Activated CD4-positive, alpha-beta T cell treated with anti-CD3 and anti-CD28 coated beads, Interleukin-2, amount 10 ng/mL, durations not matched to agents 7 days and 5 days (primary cell): ENCODE measurements around the gene PUS7L. TPM values are rescaled to one million over a fixed set of nuclear protein-coding genes. Genes with fewer than 3 reads are reported as not detected.
"Not testable (repeated sequence)": the region's sequence is repeated elsewhere in the genome, so short reads cannot be mapped to it uniquely, and the experiment has no call there.

Experiments
- CTCF ChIA-PET: fragments of 350-600 bp; sonication (Branson Sonifier 250); formaldehyde crosslinking; loops from one replicate; lab custom pipeline; 2021; ENCODE audit warnings: antibody characterized with exemption; lab: Charles Lee
- POLR2A ChIA-PET: fragments of 350-600 bp; sonication (Branson Sonifier 250); formaldehyde crosslinking; loops from one replicate; lab custom pipeline; 2021; ENCODE audit warnings: antibody characterized with exemption; lab: Charles Lee
- DNase-seq: peaks from one replicate; pipeline ENCODE4 v3.0.0-alpha.2; 2020
- H3K27ac Mint-ChIP-seq: one replicate; pipeline ENCODE4 v1.8.0; 2021; ENCODE audit warnings: mild to moderate bottlenecking, moderate library complexity, mixed read lengths
- H3K27me3 Mint-ChIP-seq: one replicate; pipeline ENCODE4 v1.8.0; 2021; ENCODE audit warnings: mixed read lengths
- H3K36me3 Mint-ChIP-seq: one replicate; pipeline ENCODE4 v1.8.0; 2021; ENCODE audit warnings: low read depth, mixed read lengths
- H3K4me1 Mint-ChIP-seq: one replicate; pipeline ENCODE4 v1.8.0; 2021; ENCODE audit warnings: mixed read lengths
- H3K4me3 Mint-ChIP-seq: one replicate; pipeline ENCODE4 v1.8.0; 2021; ENCODE audit warnings: mild to moderate bottlenecking, moderate library complexity, mixed read lengths
- H3K9me3 Mint-ChIP-seq: one replicate; pipeline ENCODE4 v1.8.0; 2021; ENCODE audit warnings: mixed read lengths
- total RNA-seq, 2 experiments: library from RNA; stranded (reverse); gene quantifications; one replicate each; pipeline ENCODE4 v1.2.3, GENCODE V29; 2021

Gene PUS7L
- total RNA-seq, 2 experiments from 2014 or later, result 17.4 to 22.4 TPM

DNA sequence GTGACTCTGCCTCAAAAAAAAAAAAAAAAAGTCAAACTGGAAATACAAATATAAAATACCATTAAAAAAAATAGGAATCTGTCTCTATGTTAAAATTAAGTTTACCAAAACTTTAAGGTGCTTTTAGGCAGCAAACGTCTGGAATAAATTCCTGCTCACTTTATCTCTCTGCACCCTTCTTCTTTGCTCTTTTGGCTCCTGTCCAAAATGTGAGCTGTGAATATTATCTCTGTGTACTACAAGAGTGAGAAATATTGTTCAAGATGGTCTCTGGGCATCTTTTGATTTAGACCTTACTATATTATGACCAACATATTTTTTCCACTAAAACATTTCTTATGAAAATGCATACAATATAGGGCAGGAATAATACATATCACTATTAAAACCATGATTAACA, 63.7 kb downstream of the PUS7L start:
- H3K27ac Mint-ChIP-seq, result no peak overlapping the region
- DNase-seq, result no peak
- no peaks in the 10 kb centered on the region for H3K36me3 Mint-ChIP-seq
- no peaks in the 10 kb centered on the region for H3K9me3 Mint-ChIP-seq
- H3K4me3 Mint-ChIP-seq, result no peak overlapping the region
- H3K27me3 Mint-ChIP-seq, result peaks cover 13% of the 10 kb centered on the region
- CTCF ChIA-PET, result no interaction called here
- POLR2A ChIA-PET, result no interaction called here
- H3K4me1 Mint-ChIP-seq, result no peaks in the 10 kb centered on the region

DNA sequence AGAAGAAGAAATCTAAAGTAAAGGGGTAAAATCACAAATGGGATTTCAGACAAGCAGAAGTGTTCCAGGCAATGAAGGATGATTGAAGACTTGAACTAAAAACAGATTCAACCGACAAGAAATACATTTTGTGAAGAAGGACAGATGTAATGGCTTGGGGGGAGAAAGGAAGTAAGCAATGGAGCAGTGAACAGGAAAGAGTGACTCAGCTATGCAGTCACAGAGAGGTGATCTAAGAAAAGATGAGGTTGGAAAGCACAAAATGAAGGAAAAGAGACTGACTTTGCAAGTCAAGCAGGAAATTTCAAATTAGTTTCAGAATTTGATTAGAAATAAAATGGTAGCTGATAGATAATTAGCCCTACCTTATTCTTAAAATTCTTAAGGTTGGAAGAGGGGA, 66.5 kb downstream of the PUS7L start:
- H3K27ac Mint-ChIP-seq, result no peak overlapping the region
- no peaks in the 10 kb centered on the region for H3K4me1 Mint-ChIP-seq
- H3K4me3 Mint-ChIP-seq, result no peak overlapping the region
- H3K27me3 Mint-ChIP-seq, result peaks cover 19% of the 10 kb centered on the region
- ChIA-PET POLR2A (no interaction called here), CTCF (no interaction called here)
- no peaks in the 10 kb centered on the region for H3K9me3 Mint-ChIP-seq
- DNase-seq, result no peak
- H3K36me3 Mint-ChIP-seq, result no peaks in the 10 kb centered on the region

DNA sequence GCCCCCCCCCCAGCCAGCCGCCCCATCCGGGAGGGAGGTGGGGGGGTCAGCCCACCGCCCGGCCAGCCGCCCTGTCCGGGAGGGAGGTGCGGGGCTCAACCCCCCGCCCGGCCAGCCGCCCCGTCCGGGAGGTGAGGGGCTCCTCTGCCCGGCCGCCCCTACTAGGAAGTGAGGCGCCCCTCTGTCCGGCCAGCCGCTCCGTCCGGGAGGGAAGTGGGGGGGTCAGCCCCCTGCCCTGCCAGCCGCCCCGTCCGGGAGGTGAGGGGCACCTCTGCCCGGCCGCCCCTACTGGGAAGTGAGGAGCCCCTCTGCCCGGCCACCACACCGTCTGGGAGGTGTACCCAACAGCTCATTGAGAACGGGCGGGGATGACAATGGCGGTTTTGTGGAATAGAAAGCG, 73.1 kb downstream of the PUS7L start:
- H3K4me1 Mint-ChIP-seq, CTCF ChIA-PET, H3K36me3 Mint-ChIP-seq, DNase-seq, POLR2A ChIA-PET, H3K27ac Mint-ChIP-seq, H3K9me3 Mint-ChIP-seq, H3K4me3 Mint-ChIP-seq: not testable (repeated sequence)
- H3K27me3 Mint-ChIP-seq, result peaks cover 19% of the 10 kb centered on the region

DNA sequence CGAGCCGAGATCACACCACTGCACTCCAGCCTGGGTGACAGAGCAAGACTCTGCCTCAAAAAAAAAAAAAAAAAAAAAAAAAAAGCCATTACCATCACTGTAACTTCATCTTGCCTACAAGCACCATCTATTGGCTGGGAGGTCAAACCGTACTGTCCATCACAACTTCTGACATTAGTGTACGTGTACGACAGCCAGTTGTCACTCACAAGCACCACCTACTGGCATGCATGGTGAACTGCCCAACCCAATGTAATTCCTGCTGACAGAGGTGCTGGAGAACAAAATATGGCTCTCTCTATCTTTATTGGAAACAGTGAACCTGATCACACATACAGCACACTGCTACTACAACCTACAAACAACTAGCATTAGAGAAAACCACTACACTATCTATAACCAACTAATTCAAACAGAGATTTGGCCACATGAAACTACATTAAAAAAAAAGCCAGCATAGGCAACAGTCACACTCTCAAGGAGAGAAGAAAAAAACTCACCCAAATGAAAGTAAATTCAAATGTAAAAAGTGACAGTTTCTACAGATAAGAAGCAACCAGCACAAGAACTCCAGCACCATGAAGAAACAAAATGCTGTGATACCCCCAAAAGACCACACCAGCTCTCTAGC, 82.3 kb downstream of the PUS7L start:
- POLR2A ChIA-PET, result no interaction called here

DNA sequence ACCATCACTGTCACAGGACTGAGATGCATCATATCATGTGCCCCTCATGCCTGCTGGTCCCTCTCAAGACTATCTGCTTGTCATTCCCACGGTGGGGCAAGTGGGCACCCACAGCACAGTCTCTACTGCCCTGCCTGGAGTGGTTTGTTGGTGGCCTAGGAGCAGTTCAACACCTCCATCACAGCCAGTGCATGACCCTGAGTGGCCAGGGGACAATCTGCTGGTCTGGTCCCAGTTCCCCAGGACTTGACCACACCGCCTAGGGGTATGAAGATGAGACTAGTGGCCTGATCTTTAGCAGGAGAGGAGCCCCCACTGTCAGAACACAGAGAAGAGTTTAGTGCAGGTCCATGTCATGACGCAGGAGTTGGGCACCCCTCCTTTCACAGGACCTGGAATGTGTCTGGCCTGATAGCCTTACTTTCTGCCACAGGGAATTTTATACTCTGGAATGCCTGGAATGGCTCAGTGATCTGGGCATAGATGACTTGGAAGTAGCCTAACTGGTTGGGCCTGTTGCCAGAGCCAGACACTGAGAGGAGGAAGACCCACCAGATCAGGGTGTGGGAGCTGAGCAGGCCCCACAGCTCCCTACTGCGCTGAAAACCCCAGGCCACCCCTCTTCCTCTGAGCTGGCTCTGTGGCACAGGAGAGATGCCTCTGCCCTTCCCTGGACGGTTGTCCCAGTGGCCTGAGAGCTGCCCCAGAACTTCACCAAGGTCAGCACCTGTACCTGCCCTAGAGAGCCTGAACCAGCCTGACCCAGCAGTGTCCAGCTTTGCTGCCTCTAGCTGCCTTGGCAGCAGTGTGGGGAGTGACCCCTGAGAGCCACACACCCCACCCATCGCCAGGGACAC, 83.3 kb downstream of the PUS7L start:
- Mint-ChIP-seq H3K4me1 (no peaks in the 10 kb centered on the region), H3K27me3 (peaks cover 21% of the 10 kb centered on the region), H3K9me3 (no peaks in the 10 kb centered on the region), H3K36me3 (no peaks in the 10 kb centered on the region), H3K27ac (no peak overlapping the region), H3K4me3 (no peak overlapping the region)
- DNase-seq, result no peak
- ChIA-PET POLR2A (no interaction called here), CTCF (no interaction called here)

More for the DNA sequence above, 82.3 kb downstream of the PUS7L start:
- no peaks in the 10 kb centered on the region for H3K36me3 Mint-ChIP-seq
- no peaks in the 10 kb centered on the region for H3K4me1 Mint-ChIP-seq
- no peak overlapping the region for H3K4me3 Mint-ChIP-seq
- CTCF ChIA-PET, result no interaction called here
- peak; percentile 15 for DNase-seq
- H3K9me3 Mint-ChIP-seq, result no peaks in the 10 kb centered on the region
- H3K27me3 Mint-ChIP-seq, result peaks cover 18% of the 10 kb centered on the region
- no peak overlapping the region for H3K27ac Mint-ChIP-seq

DNA sequence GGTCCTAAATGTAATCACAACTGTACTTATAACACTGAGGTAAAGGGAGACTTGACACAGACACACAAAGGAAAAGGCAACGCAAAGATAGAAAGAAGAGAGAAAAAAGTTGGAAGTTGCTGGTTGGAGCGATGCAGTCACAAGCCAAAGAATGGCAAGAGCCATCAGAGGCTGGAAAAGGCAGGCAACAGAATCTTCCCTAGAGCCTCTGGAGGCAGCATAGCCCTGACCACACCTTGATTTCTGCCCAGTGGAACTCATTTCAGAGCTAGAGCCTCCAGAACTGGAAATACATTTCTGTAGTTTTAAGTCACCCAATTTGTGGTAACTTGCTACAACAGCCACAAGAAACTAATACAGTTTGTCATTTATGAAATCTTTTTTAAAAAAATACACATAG, 89.2 kb downstream of the PUS7L start:
- Mint-ChIP-seq H3K4me1 (no peaks in the 10 kb centered on the region), H3K27ac (no peak overlapping the region), H3K9me3 (no peaks in the 10 kb centered on the region), H3K4me3 (no peak overlapping the region), H3K27me3 (peaks cover 2% of the 10 kb centered on the region), H3K36me3 (no peaks in the 10 kb centered on the region)
- POLR2A ChIA-PET, result no interaction called here
- CTCF ChIA-PET, result no interaction called here
- no peak for DNase-seq

Other genes with a start within 250 kb of the PUS7L start
- not detected for gene ADAMTS20, start 206.6 kb downstream of the PUS7L start, total RNA-seq
- gene IRAK4, start 161 bp upstream of the PUS7L start, total RNA-seq, result 10 to 100 TPM; 39.0 to 41.4 TPM
- 10 to 100 TPM; 24.0 to 31.5 TPM for gene TWF1, start 47.5 kb upstream of the PUS7L start, total RNA-seq
- gene TMEM117, start 77.3 kb upstream of the PUS7L start, total RNA-seq, result under 1 TPM; 0.77 to 0.79 TPM